Muscle layer of colon (tissue), 2 donors: Measurements from ENCODE around the gene PRPF8.
"Not testable (repeated sequence)": the region's sequence is repeated elsewhere in the genome, so short reads cannot be mapped to it uniquely, and the experiment has no call there.

ENCODE experiments used
- H3K27ac ChIP-seq: one replicate; pipeline ENCODE4 v1.7.0; 2013; ENCODE audit warnings: low read depth, mild to moderate bottlenecking, low read length, moderate library complexity
- H3K27me3 ChIP-seq, 2 donors: one replicate each; pipeline ENCODE4 v1.7.0; 2013; ENCODE audit warnings: low read length in 2 of 2, mild to moderate bottlenecking in 2 of 2; ENCODE audit not compliant: insufficient read depth in 2 of 2, control insufficient read depth in 1 of 2
- H3K36me3 ChIP-seq: one replicate; pipeline ENCODE4 v1.7.0; 2013; ENCODE audit warnings: mild to moderate bottlenecking, low read length; ENCODE audit not compliant: insufficient read depth
- H3K4me1 ChIP-seq: one replicate; pipeline ENCODE4 v1.7.0; 2013; ENCODE audit warnings: mild to moderate bottlenecking, low read length; ENCODE audit not compliant: insufficient read depth
- H3K4me3 ChIP-seq, 2 donors: one replicate each; pipeline ENCODE4 v1.7.0; 2013; ENCODE audit warnings: low read length in 2 of 2, low read depth in 1 of 2, mild to moderate bottlenecking in 1 of 2, moderate library complexity in 1 of 2
- H3K9ac ChIP-seq: one replicate; pipeline ENCODE4 v1.7.0; 2013; ENCODE audit warnings: low read length
- H3K9me3 ChIP-seq: one replicate; pipeline ENCODE4 v1.7.0; 2013; ENCODE audit warnings: mild to moderate bottlenecking, low read length
- donor health status: abdominal sarcoma.
- donor health status: Adenocarcinoma of cecum.

The PRPF8 gene

DNA sequence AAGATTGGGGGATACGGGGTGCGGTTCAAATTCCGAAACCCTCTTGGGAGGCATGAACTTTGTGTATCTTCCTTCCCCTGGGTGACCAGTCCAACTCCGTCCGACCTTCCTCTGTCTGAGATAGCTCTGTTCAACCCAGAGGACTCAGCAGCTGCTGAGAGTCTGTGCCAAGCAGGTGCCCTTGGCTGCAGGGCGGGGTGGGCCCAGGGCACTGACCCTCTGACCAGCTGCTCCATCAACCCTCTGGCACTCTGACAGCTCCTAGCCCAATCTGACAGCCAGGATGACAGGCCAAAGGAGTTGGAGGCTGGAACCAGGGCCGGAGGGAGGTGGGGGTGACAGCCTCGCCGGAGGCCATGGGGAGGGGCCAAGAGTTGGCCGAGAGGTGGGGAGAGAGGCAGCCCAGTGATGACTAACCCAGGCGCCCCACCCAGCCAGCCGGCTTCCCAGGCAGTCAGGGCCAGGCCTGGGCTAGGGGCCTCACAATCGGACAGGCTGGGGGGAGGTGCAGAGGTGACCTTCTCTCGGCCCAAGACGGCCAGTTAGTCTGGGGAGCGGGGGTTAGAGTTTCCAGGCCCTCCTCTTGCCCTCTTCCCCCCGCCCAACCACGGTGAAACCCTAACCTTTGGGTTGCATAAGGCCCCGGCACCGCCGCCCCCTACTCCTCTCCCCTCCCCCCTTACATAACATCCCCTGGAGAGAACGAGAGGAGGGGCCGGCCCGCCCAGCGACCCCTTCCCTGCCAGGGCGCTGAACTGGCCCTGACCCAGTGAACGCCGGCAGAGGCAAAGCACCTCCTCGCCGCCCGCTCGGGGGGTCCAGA, 30.5 kb upstream of the PRPF8 start:
- H3K36me3 ChIP-seq = peaks cover 20% of the 10 kb centered on the region
- no peaks in the 10 kb centered on the region for H3K27me3 ChIP-seq
- H3K4me3 ChIP-seq = peak overlapping the region; percentile 66 to 95
- peak overlapping the region; percentile 86 for H3K9ac ChIP-seq
- H3K9me3 ChIP-seq = no peaks in the 10 kb centered on the region
- peak overlapping the region; percentile 96 for H3K27ac ChIP-seq
- peaks cover 33% of the 10 kb centered on the region for H3K4me1 ChIP-seq

DNA sequence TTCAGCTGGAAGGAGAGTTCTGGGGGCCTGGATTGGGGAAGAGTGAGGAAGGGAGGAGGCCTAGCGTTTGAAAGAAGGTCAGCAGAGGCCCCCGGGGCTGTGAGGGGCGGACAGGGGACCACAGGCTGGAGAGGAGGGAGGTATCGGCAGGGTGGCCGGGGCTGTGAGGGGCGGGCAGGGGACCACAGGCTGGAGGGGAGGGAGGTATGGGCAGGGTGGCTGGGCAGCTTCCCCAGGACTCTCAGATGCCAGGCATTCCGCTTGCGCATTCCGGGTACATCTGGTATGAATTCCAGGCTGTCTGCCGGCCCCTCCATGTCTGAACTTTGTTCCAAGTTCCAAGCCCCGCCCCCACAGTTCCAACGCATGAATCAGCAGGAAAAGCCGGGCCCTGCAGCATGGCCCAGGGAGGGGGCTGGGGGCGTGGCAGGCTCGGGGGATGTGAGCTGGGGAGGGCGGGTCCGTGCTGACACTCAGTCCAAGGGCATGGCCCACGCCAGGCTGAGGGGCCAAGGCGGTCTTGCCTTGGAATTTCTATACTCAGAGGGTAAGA, 29.8 kb upstream of the PRPF8 start:
- H3K27me3 ChIP-seq = no peaks in the 10 kb centered on the region
- H3K4me3 ChIP-seq = peak overlapping the region; percentile 66 to 95
- peak overlapping the region; percentile 96 for H3K27ac ChIP-seq
- H3K9ac ChIP-seq = peak overlapping the region; percentile 86
- no peaks in the 10 kb centered on the region for H3K9me3 ChIP-seq
- peaks cover 33% of the 10 kb centered on the region for H3K4me1 ChIP-seq
- H3K36me3 ChIP-seq = peaks cover 20% of the 10 kb centered on the region

DNA sequence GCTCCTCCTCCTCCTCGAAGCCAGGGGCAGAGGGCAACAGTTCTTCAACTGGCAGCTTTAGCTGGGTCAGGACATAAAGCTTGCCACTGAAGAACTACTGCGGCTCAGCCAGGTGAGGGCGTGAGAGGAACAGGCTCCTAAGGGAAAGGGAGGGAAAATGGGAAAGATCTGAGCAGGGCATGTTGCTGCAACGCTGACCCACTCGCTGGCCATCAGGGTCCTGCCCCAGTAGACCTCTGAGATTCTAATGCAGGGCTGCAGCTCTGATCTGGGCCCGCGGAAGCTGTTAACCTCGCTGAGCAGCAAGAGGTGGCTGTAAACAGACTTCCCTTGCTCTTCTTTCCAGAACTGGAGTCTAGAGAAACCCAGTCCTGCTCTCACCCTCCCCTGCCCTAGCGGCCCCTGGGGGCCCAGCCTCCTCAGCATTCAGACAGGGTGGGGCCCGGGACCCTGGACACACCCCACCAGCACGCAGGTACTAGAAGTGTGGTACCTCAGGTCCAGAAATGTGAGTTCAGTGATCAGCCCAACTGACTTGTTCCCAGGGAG, 29.3 kb upstream of the PRPF8 start:
- Histone ChIP-seq H3K9me3 (no peaks in the 10 kb centered on the region), H3K4me3 (peak overlapping the region; percentile 66 to 95), H3K27ac (peak overlapping the region; percentile 89), H3K36me3 (peaks cover 20% of the 10 kb centered on the region), H3K27me3 (no peaks in the 10 kb centered on the region), H3K9ac (peak overlapping the region; percentile 23), H3K4me1 (peaks cover 33% of the 10 kb centered on the region)

DNA sequence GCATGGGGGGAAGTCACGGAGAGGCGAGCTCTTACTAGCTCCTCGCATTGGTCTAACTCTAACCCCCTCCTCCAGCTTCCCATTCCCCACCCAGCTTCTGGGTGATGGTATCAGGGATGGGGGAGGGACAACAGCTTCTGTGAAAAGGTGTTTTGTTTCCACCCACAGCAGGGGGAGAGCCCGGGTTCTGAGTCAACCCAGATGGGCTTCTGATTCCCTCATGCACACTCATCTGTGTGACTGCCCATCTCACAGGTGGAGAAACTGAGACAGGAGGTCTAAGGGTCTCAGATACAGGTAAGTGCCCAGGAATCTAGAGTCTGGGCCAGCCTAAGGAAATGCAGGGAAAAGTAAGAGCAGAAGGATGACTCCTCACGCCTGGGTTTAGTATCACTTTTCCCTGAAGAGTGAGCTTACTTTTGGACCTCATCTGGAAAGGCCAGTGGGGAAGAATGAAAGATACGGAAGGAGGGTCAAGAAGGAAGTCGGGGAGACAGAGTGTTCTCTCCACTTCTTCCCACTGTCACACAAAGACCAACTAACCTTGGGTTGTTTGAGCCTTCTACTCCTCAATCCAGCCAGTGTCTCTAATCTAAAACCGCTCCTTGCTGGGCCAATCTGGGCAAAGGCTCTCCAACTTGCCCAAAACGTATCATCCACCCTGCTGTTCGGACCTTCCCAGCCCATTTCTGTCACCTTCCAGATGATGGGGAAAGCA, 28.7 kb upstream of the PRPF8 start:
- Histone ChIP-seq H3K27ac (peak overlapping the region; percentile 89), H3K36me3 (peaks cover 20% of the 10 kb centered on the region), H3K4me1 (peaks cover 28% of the 10 kb centered on the region), H3K9me3 (no peaks in the 10 kb centered on the region), H3K9ac (no peak overlapping the region), H3K27me3 (no peaks in the 10 kb centered on the region), H3K4me3 (peak overlapping the region in 1 of 2 donors; percentile 95)

DNA sequence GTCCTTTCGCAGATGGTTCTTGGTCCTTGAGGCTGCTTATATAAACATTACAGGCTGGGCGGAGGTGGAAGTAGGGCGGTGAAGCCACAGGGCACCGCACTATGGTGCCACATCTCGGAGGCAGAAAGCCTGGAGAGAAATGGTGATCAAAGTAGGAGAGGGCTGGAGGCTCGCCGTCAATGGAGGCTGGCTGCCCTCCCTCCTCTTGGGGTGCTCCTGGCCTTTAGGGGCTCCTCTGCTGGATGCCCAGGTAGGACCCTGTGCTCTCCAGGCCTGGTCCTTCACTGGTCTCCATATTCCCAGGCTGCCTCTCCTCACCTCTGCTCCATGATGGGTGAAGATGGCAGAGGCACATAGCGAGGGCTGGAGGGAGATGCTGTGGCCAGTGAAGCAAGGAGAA, 27.6 kb upstream of the PRPF8 start:
- Histone ChIP-seq H3K27me3 (no peaks in the 10 kb centered on the region), H3K4me1 (peaks cover 20% of the 10 kb centered on the region), H3K9ac (no peak overlapping the region), H3K9me3 (no peaks in the 10 kb centered on the region), H3K36me3 (peaks cover 20% of the 10 kb centered on the region), H3K27ac (no peak overlapping the region), H3K4me3 (no peak overlapping the region)

DNA sequence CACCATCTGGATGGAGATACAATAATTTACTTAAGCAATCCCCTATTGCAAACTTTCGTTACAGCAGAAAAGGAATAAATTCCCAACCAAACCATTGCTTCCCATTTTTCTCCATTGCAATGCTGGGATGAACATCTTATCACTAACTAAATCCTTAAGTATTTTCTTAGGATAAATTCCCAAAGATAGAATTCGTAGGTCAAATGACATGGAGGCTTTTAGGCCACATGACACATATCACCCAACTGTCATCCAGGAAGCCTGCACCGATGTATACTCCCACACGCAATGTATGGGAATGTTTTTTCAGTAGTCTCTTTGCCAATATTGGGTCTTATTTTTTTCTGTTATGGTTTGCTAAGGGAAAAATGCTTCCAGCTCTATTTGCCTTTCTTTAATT, 27.1 kb upstream of the PRPF8 start:
- peaks cover 20% of the 10 kb centered on the region for H3K36me3 ChIP-seq

DNA sequence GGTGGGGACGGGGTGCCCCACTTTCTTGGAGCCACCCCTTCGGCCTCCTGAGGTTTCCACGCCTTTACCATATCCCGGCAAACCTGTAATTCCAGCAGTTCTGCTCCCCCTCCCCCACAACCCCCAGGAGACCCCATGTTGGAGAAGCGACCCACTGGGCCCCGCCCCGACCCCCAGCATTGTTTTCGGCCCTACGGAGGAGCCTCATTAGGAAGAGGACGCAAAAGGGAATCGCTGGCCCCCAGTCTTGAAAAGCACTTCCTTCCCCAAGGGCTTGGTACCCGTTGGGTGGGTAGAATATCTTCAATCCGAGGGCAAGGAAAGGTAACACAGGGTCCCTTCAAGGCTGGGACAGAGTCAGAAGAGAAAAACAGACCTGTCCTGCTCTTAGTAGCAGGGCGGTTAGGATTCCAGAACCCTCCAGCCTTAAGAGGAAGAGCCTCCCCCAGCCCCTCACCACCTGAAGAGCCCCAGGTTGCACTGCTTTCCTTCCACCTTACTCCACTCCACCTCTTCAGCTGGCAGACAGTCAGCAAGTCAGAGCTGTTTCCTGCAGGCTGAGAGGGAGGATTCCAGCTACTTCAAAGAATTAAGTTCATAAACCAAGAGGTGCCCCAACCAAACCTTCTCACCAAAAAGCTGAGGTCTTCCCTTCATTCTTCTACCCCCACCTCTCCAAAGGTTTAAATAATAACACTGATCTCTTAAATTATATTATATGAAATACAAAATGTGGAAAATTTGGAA, 26.3 kb upstream of the PRPF8 start:
- H3K4me1 ChIP-seq = peaks cover 20% of the 10 kb centered on the region
- no peaks in the 10 kb centered on the region for H3K27me3 ChIP-seq
- H3K9ac ChIP-seq = no peak overlapping the region
- peak overlapping the region; percentile 78 for H3K27ac ChIP-seq
- H3K36me3 ChIP-seq = peaks cover 20% of the 10 kb centered on the region
- H3K9me3 ChIP-seq = no peaks in the 10 kb centered on the region
- peak overlapping the region; percentile 52 to 64 for H3K4me3 ChIP-seq

More for the DNA sequence above, 27.1 kb upstream of the PRPF8 start:
- Histone ChIP-seq H3K27ac (no peak overlapping the region), H3K9me3 (no peaks in the 10 kb centered on the region), H3K4me1 (peaks cover 20% of the 10 kb centered on the region), H3K4me3 (no peak overlapping the region), H3K9ac (no peak overlapping the region), H3K27me3 (no peaks in the 10 kb centered on the region)

DNA sequence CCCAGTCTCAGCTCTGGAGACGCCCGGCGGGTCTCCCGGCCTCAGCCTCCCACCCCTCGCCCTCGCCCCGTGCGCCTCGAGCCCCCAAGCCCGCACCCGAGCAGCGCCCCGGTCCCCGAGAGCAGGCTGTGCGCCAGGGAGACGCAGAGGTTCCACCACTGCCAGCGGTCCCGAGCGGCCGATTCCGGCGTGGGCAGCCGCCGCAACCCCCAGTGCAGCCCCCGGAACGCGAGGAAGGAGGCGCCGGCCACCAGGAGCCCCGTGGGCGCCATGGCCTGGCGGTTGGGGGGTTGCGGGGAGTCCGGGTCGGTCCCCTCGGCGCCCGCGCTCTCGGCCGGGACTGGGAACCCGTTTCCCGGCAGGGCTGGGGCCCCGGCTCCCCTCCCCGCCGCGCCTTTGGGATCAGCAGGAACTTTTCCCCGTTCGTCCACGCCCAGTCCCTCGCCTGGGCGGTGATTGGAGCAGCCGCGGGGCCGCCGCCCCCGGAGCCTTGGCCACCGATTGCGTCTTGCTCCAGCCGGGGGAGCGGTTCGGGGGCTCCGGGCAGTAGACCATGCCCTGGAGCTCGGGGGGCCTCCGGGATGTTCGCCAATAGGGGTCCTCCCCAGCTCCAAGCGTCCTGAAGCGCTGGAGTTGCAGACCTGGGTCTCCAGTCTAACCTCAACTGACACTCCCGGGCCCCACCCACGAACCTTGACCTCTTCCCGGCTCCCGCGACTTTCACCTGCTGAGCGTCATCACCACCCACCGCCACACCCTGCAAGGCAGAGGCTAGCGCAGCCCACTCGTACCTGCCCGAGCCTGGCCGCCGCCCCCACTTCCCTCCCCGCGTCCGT, 25.5 kb upstream of the PRPF8 start, which contains the start of gene TLCD2:
Gene TLCD2 (minus strand): TSS at position 407 of the 836 bp plus-strand sequence. CDS start 135 bp downstream, at position 272.
- Histone ChIP-seq H3K9me3 (no peaks in the 10 kb centered on the region), H3K9ac (no peak within 1 kb of the TSS), H3K4me3 (peak within 1 kb of the TSS; percentile 52 to 64), H3K4me1 (peaks cover 20% of the 10 kb centered on the region), H3K27ac (peak within 1 kb of the TSS; percentile 78), H3K36me3 (peaks cover 20% of the 10 kb centered on the region), H3K27me3 (no peaks in the 10 kb centered on the region)

DNA sequence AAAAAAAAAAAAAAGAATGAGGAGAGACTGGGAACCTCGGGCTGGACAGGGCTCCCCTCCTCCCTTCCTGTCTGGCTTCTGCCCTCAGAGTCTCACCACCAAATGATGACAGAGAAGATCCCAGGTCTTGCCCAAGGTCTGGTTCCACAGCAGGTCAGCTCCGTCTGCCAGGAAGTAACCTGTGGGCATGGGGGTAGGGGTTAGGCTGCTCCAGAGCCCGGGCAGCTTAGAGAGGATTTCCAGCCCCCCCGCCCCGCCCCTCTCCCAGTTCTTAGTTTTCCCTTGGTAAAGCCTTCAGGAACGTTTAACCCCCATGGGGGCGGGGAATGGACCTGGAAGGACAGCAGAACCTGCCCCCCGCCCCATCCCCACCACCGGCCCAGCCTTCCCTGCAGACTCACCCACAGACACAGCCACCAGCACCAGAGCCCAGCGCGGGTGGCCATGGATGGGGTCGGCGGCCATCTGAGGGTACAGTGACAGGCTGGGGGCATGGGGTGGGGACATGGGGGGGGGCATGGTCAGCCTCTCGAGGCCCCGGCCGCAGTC, 24.8 kb upstream of the PRPF8 start:
- Histone ChIP-seq H3K4me1 (peaks cover 17% of the 10 kb centered on the region), H3K9me3 (no peaks in the 10 kb centered on the region), H3K27ac (no peak overlapping the region), H3K36me3 (peaks cover 20% of the 10 kb centered on the region), H3K4me3 (peak overlapping the region in 1 of 2 donors; percentile 64), H3K9ac (no peak overlapping the region), H3K27me3 (no peaks in the 10 kb centered on the region)

DNA sequence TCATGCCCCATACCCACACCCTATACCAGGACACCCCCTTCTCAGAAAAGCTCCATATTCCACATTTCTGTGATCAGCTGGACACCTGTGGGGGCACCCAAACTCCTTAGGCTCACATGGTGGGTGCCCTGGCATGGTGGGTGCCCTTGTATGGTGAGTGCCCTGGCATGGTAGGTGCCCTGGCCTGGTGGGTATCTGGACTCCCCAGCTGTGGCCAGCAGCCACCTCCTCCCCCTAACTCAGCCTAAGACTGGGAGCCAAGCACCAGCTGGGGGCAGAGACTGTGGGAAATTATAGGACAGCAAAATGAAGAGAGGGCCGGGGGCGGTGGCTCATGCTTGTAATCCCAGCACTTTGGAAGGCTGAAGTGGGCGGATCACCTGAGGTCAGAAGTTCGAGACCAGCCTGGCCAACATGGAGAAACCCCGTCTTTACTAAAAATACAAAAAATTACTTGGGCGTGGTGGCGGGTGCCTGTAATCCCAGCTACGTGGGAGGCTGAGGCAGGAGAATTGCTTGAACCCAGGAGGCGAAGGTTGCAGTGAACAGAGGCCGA, 24.2 kb upstream of the PRPF8 start:
- Histone ChIP-seq H3K4me1 (peaks cover 11% of the 10 kb centered on the region), H3K36me3 (peaks cover 20% of the 10 kb centered on the region)
- H3K9ac ChIP-seq, H3K4me3 ChIP-seq, H3K9me3 ChIP-seq, H3K27ac ChIP-seq, H3K27me3 ChIP-seq: not testable (repeated sequence)
